Right lobe of liver (tissue), 4 donors: Measurements from ENCODE around the gene PTMA.

Source experiments
- POLR2A ChIP-seq: fragments of 450-650 bp; IDR thresholded peaks from one replicate; pipeline ENCODE4 v1.6.1; 2017; ENCODE audit warnings: antibody characterized with exemption, mild to moderate bottlenecking
- TF ChIP-seq, protein P1 (sequence below), 4 donors: fragments of 200-600 bp in 3 of 4; fragments of 450-650 bp in 1 of 4; IDR thresholded peaks; one replicate each; pipeline versions ENCODE4 v1.5.1 to v1.8.0; 2016 to 2022; ENCODE audit warnings: antibody characterized with exemption in 4 of 4, mild to moderate bottlenecking in 2 of 4
- donor health status: DM: no; HTN: no; CAD: no.
- donor health status: DM: no; HTN: no; CAD: no.
- donor health status: DM: no; HTN: yes; CAD: no.

DNA sequence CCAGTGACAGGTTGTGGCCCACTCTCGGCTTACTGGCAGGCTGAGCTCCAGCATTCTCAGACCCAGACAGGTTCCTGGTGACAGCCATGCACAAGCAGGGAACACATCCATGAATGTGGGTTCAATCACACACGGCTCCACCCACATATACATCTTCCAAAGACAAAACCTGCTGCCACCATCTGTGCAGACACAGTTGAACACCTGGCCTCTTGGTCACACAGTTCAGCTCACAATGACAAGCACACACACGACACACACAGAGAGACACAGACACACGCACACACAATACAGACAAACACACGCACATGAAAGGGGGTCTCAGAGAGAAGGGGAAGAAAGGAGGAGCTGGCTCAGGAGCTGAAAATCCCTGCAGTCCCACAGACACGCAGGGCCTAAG, 32.1 kb upstream of the PTMA start:
- TF ChIP-seq, protein P1, sequence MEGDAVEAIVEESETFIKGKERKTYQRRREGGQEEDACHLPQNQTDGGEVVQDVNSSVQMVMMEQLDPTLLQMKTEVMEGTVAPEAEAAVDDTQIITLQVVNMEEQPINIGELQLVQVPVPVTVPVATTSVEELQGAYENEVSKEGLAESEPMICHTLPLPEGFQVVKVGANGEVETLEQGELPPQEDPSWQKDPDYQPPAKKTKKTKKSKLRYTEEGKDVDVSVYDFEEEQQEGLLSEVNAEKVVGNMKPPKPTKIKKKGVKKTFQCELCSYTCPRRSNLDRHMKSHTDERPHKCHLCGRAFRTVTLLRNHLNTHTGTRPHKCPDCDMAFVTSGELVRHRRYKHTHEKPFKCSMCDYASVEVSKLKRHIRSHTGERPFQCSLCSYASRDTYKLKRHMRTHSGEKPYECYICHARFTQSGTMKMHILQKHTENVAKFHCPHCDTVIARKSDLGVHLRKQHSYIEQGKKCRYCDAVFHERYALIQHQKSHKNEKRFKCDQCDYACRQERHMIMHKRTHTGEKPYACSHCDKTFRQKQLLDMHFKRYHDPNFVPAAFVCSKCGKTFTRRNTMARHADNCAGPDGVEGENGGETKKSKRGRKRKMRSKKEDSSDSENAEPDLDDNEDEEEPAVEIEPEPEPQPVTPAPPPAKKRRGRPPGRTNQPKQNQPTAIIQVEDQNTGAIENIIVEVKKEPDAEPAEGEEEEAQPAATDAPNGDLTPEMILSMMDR (IDR thresholded peaks at IDR 0.05) = no peak
- TF ChIP-seq POLR2A = no peak
